ENCODE results near the gene LRRN4.

The LRRN4 gene

DNA sequence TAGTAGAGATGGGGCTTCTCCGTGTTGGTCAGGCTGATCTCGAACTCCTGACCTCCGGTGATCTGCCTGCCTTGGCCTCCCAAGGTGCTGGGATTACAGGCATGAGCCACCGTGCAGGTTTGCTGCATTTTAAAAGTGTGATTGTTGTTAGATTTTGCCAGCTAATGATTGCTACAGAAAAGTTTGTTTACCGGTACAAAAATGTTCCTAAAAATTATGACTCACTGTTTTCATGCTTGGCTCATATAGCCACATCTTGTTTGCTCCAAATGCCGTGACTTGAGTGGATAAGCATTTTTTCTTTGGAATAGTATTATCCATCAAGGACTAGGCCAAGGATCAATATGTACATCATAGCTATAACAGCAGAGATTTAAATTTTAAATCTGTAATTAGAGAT, 24.3 kb downstream of the LRRN4 start:
- no peak for DNase-seq

GRCh38 chr20:6028818-6029217, 25.0 kb downstream of the LRRN4 start:
- DNase-seq: no peak

DNA sequence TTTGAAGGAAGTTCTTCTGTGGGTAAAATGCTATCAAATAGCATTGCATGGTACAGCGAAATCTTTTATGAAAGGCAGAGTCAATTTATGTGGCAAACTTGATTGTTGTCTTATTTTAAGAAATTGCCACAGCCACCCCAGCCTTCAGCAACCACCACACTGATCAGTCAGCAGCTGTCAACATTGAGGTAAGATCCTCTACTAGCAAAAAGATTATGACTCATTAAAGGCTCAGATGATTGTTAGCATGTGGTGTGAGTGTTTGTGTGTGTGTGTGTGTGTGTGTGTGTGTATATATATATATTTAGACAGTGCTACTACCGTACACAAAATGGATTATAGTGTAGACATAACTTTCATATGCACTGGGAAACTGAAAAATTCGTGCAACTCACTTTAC, 27.8 kb downstream of the LRRN4 start:
- no peak for DNase-seq

DNA sequence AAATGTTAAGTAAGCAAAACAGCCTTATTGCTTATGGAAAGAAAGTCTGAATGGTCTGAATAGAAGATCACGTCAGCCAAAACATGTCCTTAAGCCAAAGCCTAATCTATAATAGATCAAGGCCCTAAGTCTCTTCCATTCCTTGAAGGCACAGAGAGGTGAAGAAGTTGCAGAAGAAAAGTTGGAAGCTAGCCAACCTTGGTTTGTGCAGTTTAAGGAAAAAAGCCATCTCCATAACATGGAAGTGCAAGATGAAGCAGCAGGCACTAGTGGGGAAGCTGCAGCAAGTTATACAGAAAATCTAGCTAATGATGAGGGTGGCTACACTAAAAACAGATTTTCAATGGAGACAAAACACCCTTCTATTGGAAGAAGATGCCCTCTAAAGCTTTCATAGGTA, 29.1 kb downstream of the LRRN4 start:
- DNase-seq: no peak

DNA sequence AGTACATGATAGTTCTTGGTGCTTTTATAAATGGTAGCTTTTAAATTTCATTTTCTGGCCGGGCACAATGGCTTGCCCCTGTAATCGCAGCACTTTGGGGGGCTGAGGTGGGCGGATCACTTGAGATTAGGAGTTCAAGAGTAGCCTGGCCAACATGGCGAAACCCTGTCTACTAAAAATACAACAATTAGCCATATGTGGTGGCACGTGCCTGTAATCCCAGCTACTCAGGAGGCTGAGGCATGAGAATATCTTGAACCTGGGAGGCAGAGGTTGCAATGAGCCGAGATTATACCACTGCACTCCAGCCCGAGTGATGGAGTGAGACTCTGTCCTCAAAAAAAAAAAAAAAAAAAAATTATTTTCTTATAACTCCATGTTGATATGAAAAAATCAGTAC, 36.0 kb downstream of the LRRN4 start:
- no peak for DNase-seq

DNA sequence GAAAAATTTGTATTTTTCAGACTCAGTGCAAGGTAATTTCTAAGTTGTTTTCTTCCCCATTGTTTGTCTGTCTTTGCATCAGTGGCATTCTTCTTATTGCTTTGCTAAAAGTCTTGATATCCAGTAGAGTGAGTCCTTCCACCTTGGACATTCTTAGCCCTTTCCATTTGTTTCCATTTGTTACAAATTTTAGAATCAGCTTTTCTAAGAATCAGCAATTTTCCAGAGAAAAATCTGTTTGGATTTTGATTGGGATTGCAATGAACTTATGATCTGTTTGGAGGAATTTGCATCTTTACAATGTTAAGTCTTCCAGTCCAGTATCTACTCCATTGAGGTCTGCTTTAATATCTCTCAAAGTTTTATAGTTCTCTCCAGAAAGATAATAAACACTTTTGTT, 36.4 kb downstream of the LRRN4 start:
- no peak for DNase-seq

- DNase-seq: no peak
Observed at GRCh38 chr20:6014957-6015356, 38.9 kb downstream of the LRRN4 start.

DNA sequence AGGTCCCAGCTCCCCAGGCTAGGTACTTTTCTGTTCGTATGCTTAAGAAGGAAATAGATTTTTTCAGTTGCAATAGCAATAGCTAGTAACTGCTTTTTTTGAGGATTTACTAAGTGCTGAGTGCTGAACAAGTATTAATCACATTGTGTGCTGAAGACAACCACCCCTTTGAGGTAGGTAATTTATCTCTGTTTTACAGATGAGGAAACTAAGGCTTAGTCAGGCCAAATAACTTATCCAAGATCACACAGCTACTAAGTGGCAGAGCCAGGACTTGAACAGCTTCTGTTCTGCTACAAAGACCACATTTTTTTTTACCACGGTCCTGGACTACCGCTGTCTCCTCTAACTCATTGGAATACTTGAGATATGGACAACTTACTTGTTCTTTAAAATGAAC, 39.8 kb downstream of the LRRN4 start:
- no peak for DNase-seq

- no peak for DNase-seq
Observed at GRCh38 chr20:6012179-6012578, 41.7 kb downstream of the LRRN4 start.

DNA sequence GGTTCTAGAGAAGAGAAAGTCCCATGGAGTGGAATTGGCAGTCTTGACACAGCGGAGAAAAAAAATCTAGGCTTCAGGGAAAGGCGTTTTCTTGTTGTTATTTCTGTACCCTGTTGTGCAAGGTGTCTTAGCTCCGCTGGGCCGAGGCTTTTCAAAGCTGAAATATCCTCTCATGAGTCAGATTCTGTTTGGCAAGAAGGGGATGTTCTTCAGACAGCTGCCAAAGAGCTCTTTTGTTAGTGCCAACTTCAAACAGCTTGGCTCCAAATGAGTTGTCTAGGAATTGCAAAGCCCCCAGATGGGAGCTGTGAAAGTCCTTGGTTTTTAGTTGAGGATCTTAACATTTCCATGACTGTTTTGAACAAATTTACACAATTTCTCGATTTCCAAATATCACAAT, 45.6 kb downstream of the LRRN4 start:
- no peak for DNase-seq

DNA sequence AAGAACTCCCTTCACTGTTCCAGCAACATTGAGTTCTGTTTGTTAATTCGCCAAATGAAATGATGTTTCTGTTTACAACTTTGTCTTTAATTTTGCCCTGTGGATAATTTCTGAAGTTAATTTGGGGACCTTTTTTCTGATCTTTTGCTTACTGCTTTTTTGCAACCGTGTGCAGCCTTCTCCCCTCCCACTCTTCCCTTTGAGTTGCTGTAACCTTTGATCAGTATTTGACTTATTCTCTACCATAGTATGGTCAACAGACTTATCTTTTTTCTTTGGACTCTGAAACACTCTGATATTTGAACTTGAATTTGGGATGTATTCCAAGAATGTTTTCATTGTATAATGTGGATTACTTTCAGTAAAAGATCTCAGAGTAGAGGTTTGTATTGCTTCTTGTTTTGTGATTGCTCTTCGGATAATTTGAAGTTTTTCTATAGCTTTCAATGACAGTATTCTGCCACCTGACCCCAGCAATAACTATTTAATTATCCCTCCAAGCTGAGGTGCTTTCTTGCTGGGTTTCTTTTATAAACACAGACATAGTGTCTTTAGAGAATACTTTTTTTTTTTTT, 46.2 kb downstream of the LRRN4 start:
- no peak for DNase-seq

GRCh38 chr20:6007094-6007528, 46.7 kb downstream of the LRRN4 start:
- DNase-seq: no peak

- no peak for DNase-seq
Observed at GRCh38 chr20:6006603-6006949, 47.3 kb downstream of the LRRN4 start.

DNA sequence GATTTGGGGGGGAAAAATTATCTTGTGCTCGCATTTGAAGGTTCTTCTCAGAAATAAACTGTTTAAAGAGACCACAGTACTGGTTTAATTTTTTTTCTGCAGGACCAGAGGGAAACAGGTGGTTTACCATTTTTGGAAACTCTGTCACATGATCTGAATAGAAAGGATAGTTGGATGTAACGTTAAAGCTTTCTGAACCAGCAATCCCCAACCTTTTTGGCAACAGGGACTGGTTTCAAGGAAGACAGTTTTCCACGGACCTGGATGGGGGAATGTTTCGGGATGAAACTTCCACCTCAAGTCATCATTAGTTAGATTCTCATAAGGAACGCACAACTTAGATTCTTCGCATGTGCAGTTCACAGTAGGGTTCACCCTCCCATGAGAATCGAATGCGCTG, 53.0 kb downstream of the LRRN4 start:
- no peak for DNase-seq

DNA sequence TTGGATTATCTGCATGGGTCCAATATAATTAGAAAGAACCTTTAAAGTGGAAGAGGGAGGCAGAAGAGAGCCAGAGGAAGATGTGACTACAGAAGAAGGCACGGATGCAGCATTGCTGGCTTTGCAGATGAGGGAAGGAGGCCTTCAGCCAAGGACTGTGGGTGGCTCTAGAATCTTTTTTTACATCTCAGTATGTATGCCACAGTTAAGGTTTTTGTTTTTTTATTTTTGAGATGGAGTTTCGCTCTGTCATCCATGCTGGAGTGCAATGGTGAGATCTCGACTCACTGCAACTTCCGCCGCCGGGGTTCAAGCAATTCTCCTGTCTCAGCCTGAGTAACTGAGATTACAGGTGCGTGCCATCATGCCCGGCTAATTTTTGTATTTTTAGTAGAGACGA, 54.1 kb downstream of the LRRN4 start:
- no peak for DNase-seq

GRCh38 chr20:5996765-5997164, 57.1 kb downstream of the LRRN4 start:
- DNase-seq: no peak

DNA sequence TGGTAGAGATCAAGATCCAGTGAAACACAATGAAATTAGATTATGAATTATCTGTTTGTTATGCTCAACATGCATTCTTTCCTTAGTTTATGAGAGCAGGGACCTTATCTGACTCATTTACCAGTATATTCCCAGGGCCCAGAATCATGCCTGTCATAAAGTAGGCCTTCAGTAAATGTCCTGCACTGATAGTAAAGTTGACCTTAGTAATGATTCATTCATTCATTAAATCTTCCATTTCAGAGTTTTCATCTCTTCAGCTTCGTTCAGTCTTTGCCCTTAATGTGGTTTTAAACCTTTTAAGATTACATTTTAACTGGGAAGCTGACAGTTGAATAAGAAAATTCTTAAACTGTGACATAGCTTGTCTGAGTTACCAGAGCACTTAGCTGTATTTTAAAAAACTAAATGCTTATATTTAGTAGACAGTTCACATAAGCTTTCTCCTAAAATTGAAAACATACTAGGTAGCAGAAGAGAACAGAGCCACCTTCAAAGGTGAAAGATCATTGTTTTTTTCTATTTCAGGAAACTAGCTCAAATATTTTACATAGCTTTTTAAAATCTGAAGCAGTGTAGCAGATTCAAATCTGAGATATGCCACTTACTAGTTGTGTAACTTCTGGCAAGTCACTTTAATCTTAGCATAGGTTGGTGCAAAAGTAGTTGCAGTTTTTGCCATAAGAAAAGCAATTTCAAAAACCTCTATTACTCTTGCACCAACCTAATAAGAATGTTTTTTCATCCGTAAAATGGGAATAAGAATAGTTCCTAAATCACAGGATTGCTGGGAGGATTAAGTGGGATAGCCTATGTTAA, 62.0 kb downstream of the LRRN4 start:
- DNase-seq: no peak

GRCh38 chr20:5990946-5991345, 62.9 kb downstream of the LRRN4 start:
- DNase-seq: no peak

All from SHP77 treated with DMSO at 0.1 percent for 48 hours (cell line).